ENCODE measurements around the gene KRTAP5-1.

Gene KRTAP5-1

DNA sequence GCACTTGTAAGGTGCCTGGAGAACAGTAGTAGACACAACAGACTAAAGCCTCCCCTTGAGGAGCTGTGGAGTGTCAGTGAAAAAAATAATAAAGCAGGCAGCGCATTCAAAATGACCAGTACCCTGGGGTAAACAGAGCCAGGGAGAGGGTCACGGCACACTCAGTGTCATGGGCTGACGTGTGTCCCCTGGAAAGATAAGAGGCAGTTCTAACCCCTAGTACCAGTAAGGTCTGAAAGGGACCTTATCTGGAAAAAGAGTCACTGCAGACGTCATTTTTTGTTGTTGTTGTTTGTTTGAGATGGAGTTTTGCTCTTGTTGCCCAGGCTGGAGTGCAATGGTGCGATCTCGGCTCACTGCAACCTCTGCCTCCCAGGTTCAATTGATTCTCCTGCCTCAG, 45.0 kb downstream of the KRTAP5-1 start:
- no peak for DNase-seq

DNA sequence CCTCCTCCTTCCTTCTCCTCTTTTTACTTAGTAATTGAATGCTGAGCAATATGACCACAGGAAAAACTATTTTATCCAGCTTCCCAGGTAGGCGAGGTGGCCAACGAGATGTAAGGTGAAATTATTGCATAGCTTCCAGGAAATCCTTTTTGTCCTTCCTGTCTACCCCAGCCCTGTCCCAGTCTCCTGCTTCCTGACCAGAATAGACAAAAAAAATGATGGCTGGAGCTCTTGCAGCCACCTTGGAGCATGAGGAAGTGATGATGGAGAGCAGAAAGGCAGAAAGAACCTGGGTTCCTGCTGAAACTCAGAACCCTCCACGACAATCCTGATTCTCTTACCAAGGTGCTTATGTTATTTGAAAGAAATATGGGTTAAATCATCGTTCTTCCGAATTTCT, 46.9 kb downstream of the KRTAP5-1 start:
- no peak for DNase-seq

DNA sequence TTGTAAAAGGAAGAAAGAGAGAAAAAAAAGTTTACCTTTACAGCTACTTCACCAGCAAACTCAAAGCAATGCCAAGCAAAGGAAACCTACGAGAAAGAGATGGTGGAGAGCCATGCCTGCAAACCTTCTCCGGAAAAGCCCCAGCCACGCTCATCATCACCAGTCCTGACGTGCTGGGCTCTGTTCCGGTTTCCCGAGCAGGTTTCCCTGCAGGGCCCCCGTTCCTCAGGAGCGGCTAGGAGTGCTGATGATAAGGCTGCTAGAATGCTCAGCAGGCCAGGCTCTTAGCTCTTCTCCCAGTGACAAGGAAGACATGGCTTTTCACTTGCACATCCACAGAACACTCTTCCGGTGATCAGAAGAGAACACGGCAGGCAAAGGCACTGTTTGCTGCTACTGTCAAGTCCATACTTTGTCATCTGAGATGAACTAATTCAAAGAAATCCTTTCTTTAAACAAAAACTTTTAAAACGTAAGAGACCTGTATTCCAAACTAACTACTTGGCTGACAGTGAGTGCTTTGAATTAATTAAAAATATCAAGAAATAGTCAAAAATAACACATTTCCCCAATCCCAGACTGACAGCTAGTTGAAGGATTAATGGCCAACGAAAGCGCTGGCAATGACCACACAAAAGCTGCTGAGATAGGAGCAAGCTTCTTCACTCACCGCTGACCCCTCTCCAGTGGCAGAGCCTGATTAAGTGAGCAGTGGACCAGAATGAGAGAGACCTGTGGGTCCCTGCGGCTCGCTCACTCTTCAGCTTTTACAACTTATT, 48.8 kb downstream of the KRTAP5-1 start:
- no peak for DNase-seq

DNA sequence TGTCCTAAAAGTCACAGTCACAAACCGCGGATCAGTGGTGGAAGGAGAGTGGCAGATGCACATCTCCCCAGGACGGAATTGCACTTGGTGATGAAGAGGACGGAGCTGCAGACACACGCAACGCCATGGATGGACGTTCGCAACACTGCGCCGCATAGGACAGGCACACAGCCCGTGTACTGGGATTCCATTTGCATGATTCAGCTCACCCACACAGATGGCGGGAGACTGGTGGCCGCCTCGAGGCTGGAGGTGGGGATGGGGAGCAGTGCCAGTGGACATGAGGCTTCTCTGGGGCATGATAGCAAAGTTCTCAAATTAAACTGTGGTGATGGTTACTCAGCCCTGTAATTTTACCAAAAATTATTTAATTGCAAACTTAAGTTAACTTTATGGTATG, 50.4 kb downstream of the KRTAP5-1 start:
- DNase-seq, result no peak

All from activated CD4-positive, alpha-beta T cell treated with anti-CD3 and anti-CD28 coated beads, Interleukin-2, amount 50 U/mL, for 4 hours (primary cell).